OCI-M1 (cell line): ENCODE measurements around the gene MPP2.
"Not testable (repeated sequence)": the region's sequence is repeated elsewhere in the genome, so short reads cannot be mapped to it uniquely, and the experiment has no call there.

Experiments used
- DNase-seq: peaks from one replicate; lab custom pipeline; 2025; lab: John Stamatoyannopoulos, UW

Gene MPP2, protein sequence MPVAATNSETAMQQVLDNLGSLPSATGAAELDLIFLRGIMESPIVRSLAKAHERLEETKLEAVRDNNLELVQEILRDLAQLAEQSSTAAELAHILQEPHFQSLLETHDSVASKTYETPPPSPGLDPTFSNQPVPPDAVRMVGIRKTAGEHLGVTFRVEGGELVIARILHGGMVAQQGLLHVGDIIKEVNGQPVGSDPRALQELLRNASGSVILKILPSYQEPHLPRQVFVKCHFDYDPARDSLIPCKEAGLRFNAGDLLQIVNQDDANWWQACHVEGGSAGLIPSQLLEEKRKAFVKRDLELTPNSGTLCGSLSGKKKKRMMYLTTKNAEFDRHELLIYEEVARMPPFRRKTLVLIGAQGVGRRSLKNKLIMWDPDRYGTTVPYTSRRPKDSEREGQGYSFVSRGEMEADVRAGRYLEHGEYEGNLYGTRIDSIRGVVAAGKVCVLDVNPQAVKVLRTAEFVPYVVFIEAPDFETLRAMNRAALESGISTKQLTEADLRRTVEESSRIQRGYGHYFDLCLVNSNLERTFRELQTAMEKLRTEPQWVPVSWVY

GRCh38 chr17:43907425-43907981 lies at the start of gene MPP2:
Gene MPP2 (minus strand): TSS chr17:43907536. CDS start chr17:43904460, 3,076 bp downstream.
- DNase-seq, result peak; percentile 70

DNA sequence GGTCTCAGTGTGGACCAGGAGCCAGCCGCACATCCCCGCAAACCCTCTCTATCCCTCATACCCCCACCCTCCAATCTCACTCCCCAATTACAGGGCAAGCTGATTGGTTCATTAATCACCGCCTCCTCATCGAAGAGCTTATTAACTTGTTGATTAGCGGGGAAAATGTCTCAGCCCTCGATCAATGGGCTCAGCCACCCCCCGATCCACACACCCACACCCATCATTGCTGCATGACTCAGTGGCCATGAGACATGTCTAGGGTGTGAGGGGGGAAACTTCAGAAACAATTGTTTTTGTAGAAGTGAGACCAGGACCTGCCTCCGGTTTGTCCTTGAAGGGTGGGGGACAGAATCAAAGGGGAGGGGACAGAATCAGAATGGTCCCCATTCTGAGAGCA lies 48.9 kb upstream of the MPP2 start:
- DNase-seq, result no peak

- DNase-seq, result no peak
Measured at GRCh38 chr17:43953746-43954145, 46.4 kb upstream of the MPP2 start, which contains the start of gene PYY. Gene PYY (minus strand): TSS chr17:43953940. CDS start chr17:43953483, 457 bp downstream.

- no peak for DNase-seq
Measured at GRCh38 chr17:43952724-43953666, 45.7 kb upstream of the MPP2 start.

DNA sequence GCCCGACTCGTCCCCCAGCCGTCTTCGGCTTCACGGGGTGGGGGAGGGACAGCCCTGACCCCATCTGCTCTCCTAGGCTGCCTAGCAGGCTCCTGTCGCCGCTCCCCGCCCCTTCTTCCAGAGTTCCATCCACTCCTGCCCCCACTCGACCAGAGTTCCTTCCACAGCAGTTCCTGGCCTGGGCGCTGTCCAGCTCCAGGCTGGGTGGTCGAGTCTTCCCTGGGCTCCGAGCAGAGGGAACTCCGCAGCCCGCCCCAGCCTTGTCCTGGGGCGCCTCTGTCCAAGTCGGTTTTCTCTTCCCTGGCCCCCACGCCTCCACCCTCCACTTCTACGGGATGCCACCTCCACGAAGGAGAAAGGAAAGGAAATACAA lies 45.0 kb upstream of the MPP2 start:
- no peak for DNase-seq

GRCh38 chr17:43951750-43952149 lies 44.4 kb upstream of the MPP2 start:
- no peak for DNase-seq

DNA sequence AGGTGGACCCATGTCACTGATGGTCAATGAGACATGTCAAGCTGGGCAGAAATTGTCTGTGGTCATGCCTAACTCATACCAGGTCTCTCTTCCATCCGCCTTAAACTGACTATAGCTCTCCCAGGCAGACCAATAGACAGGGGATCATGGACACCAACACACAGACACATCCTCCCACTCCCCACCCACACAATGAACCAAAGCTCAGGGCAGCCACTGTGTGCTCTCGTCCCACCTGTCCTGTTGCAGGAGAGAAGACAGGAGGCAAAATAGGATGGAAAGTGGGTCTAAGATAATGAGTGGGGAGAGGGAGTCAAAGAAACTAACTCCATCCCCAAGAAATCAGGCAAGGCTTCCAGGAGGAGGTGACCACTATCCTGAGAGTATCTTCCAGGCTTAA lies 43.2 kb upstream of the MPP2 start:
- no peak for DNase-seq

GRCh38 chr17:43949781-43950180 lies 42.4 kb upstream of the MPP2 start:
- peak; percentile 35 for DNase-seq

DNA sequence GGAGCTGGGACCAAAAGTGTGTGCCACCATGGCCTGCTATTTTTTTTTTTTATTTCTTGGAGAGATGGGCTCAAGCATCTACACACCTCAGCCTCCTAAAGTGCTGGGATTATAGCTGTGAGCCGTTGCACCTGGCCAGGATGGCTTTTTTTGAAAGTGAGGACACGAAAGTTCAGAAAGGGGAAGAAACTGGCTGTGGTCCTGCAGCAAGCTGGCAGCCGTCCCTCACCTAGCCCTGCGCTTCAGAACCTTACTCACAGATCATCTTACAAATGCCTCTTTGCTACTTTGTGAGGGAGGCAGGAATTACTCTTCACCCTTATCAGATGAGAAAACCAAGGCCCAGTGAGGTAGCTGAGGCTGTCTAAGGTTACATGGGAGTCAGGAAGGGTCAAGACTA lies 39.4 kb upstream of the MPP2 start:
- DNase-seq, result no peak

GRCh38 chr17:43945074-43945829 lies 37.9 kb upstream of the MPP2 start:
- peak; percentile 41 for DNase-seq

GRCh38 chr17:43942051-43942685 lies 34.8 kb upstream of the MPP2 start, which contains the start of gene PPY:
Gene PPY (minus strand): TSS chr17:43942476. CDS start chr17:43941654, 822 bp downstream.
- DNase-seq, result no peak

DNA sequence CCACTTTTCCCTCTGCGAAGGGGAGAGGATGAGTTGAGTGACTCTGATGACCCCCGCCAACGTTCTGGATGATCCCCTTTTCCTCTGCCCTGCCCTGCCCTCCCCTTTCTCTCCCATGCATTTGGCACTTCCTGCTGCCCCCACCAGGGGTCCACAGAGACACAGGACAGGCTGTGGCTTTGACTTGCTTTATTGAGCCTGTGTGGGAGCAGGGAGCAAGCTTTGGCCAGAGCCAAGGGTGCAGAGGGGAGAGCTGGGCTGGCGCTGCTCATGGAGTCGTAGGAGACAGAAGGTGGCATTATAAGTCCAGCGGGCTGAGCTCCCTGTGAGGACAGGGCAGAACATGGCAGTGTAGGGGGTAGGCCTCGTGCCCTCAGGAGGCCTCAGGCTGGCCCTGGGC lies 33.3 kb upstream of the MPP2 start:
- peak; percentile 58 for DNase-seq

GRCh38 chr17:43939886-43940285 lies 32.5 kb upstream of the MPP2 start:
- no peak for DNase-seq

DNA sequence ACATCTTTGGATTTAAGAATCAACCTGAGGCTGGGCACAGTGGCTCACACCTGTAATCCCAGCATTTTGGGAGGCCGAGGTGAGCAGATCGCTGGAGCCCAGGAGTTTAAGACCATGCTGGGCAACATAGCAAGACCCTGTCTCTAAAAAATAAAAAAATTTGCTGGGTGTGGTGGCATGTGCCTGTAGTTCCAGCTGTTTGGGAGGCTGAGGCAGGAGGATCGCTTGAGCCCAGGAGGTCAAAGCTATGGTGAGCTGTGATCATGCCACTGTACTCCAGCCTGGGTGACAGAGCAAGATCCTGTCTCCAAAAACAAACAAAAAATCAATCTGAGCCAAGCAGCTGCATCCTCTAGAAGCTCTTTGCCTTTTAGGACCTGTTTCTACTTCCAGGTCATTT lies 32.1 kb upstream of the MPP2 start:
- DNase-seq, result not testable (repeated sequence)

GRCh38 chr17:43938838-43939182 lies 31.5 kb upstream of the MPP2 start:
- DNase-seq, result no peak

DNA sequence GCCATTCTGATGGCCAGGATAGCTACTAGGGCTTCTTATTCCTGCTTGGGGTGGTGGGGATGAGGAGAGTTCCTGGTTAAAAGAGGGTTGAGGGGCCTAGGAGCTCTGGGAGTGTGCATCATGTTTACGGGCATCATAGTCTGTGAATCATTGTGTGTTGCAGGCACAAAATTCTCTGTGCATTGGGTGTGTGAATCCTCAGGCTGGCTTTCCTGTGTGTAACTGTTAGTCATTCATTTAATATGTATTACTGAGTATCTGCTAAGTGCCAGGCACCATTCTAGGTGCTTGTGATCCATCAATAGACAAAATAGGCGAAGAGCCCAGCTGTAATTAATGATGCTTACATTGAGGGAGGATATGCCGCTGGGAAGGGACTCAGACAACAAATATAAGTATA lies 29.1 kb upstream of the MPP2 start:
- DNase-seq, result no peak

DNA sequence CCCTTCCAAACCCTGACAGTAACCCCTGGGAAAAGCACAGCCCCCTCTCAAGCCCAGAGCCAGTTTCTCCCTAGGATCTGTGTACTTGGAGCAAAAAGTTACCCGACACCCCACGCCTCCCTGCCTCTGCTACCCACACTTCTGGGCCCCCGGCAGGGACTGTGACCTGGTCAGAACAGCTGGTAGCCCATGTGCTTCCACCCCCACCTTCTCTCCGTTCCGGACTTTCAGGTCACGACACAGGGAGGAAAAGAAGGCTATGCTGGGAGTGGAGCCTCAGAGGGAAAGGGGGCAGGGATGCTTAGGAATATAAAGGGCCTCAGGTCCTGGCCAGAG lies 28.6 kb upstream of the MPP2 start:
- no peak for DNase-seq

GRCh38 chr17:43935204-43935925 lies 28.0 kb upstream of the MPP2 start:
- no peak for DNase-seq

DNA sequence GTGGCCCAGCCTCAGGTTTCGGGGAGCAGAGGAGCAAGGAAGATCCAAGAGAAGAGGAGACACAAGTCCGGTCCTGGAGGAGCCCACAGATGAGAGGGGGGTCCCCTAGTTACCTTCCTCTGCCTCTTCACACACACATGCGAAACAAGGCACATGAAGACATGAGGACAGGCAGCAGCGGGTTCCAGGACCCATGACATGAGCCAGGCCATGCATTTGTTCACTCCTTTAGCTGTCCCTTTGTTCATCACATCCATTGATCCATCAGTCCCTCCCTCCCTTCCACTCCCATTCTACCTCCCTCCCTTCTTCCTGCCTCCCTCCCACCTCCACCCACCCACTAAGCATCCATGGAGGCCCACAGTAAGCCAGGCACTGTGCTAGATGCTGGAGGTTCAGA lies 25.6 kb upstream of the MPP2 start:
- no peak for DNase-seq

GRCh38 chr17:43932357-43932756 lies 25.0 kb upstream of the MPP2 start:
- no peak for DNase-seq
